ENCODE measurements around the gene NR3C1.

DNA sequence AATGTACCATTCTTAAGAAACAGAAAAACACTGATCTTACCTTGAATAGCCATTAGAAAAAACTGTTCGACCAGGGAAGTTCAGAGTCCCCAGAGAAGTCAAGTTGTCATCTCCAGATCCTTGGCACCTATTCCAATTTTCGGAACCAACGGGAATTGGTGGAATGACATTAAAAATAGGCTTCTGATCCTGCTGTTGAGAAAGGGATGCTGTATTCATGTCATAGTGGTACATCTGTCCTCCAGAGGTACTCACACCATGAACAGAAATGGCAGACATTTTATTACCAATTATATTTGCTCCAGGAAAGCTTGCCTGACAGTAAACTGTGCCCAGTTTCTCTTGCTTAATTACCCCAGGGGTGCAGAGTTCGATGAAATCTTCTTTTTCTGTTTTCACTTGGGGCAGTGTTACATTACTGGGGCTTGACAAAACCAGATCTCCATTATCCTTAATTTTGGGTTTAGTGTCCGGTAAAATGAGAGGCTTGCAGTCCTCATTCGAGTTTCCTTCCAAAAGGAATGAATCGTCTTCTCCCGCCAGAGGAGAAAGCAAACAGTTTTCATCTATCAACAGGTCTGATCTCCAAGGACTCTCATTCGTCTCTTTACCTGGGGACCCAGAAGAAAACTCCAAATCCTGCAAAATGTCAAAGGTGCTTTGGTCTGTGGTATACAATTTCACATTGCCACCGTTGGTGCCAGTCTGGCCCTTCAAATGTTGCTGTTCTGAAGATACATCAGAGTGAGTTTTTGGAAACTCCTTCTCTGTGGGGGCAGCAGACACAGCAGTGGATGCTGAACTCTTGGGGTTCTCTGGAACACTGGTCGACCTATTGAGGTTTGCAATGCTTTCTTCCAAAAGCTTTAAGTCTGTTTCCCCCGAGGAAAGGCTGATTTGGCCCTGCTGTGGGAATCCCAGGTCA lies 3.6 kb downstream of the NR3C1 start:
- TF ChIP-seq, protein P1, sequence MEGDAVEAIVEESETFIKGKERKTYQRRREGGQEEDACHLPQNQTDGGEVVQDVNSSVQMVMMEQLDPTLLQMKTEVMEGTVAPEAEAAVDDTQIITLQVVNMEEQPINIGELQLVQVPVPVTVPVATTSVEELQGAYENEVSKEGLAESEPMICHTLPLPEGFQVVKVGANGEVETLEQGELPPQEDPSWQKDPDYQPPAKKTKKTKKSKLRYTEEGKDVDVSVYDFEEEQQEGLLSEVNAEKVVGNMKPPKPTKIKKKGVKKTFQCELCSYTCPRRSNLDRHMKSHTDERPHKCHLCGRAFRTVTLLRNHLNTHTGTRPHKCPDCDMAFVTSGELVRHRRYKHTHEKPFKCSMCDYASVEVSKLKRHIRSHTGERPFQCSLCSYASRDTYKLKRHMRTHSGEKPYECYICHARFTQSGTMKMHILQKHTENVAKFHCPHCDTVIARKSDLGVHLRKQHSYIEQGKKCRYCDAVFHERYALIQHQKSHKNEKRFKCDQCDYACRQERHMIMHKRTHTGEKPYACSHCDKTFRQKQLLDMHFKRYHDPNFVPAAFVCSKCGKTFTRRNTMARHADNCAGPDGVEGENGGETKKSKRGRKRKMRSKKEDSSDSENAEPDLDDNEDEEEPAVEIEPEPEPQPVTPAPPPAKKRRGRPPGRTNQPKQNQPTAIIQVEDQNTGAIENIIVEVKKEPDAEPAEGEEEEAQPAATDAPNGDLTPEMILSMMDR (conservative IDR thresholded peaks at IDR 0.05; ENCODE audit: low read length) = no peak
- no peak for TF ChIP-seq EZH2phosphoT487 (IDR thresholded peaks at IDR 0.05; ENCODE audit: borderline replicate concordance)

Data from Loucy (cell line).